Suprapubic skin (tissue), 4 donors: Measurements from ENCODE around the gene OR2M5. TPM values are rescaled to one million over a fixed set of nuclear protein-coding genes. Genes with fewer than 3 reads are reported as not detected.

Experiments used
- DNase-seq, 2 donors: peaks; one replicate each; pipeline ENCODE4 v3.0.0-alpha.2; 2019; ENCODE audit warnings: low spot score in 2 of 2
- H3K27ac ChIP-seq: fragments of 200-600 bp; sonication (generic); one replicate; pipeline ENCODE4 v1.5.1; 2019
- H3K27me3 ChIP-seq: fragments of 200-600 bp; sonication (generic); one replicate; pipeline ENCODE4 v1.5.1; 2019
- H3K36me3 ChIP-seq: fragments of 200-600 bp; sonication (generic); one replicate; pipeline ENCODE4 v1.5.1; 2019
- H3K4me1 ChIP-seq: fragments of 200-600 bp; sonication (generic); one replicate; pipeline ENCODE4 v1.5.1; 2019
- H3K4me3 ChIP-seq: fragments of 200-600 bp; sonication (generic); one replicate; pipeline ENCODE4 v1.5.1; 2019; ENCODE audit warnings: mild to moderate bottlenecking
- H3K9me3 ChIP-seq: fragments of 200-600 bp; sonication (generic); one replicate; pipeline ENCODE4 v1.5.1; 2019
- CTCF ChIP-seq, 2 donors: fragments of 200-600 bp in 1 of 2; fragments of 450-650 bp in 1 of 2; sonication (generic) in 1 of 2; IDR thresholded peaks; one replicate each; pipeline ENCODE4 v1.5.1; 2016 to 2019; ENCODE audit warnings: antibody characterized with exemption in 2 of 2, mild to moderate bottlenecking in 1 of 2, moderate library complexity in 1 of 2
- EP300 ChIP-seq: sonication (generic); formaldehyde crosslinking; IDR thresholded peaks from one replicate; pipeline ENCODE4 v1.6.1; 2017; ENCODE audit warnings: antibody characterized with exemption
- POLR2A ChIP-seq, 2 donors: fragments of 450-650 bp; IDR thresholded peaks; one replicate each; pipeline ENCODE4 v1.6.1; 2017; ENCODE audit warnings: antibody characterized with exemption in 2 of 2, mild to moderate bottlenecking in 2 of 2, moderate library complexity in 2 of 2
- POLR2AphosphoS5 ChIP-seq, 3 donors: sonication (generic); formaldehyde crosslinking; IDR thresholded peaks; one replicate each; pipeline ENCODE4 v1.6.1; 2017; ENCODE audit warnings: antibody characterized with exemption in 3 of 3
- WGBS: methylation state at CpG from one replicate; pipeline ENCODE4 v1.1.5; 2018; 5-methylcytosine and 5-hydroxymethylcytosine counted together
- total RNA-seq, 4 donors: library from RNA; depleted of rRNA; stranded (reverse); fragments of >200 nt; gene quantifications; one replicate each; pipeline ENCODE4 v1.1.0, GENCODE V29; 2016

Gene OR2M5
- total RNA-seq, 4 donors from 2014 or later: not detected

- H3K9me3 ChIP-seq: no peaks in the 10 kb centered on the region
- H3K27me3 ChIP-seq: no peaks in the 10 kb centered on the region
- 80% methylated on average over 3 of the region's 3 CpGs for WGBS
Measured at GRCh38 chr1:248187363-248187762, 42.4 kb downstream of the OR2M5 start.

GRCh38 chr1:248189026-248189425, 44.1 kb downstream of the OR2M5 start:
- peaks cover 5% of the 10 kb centered on the region for H3K9me3 ChIP-seq
- WGBS: 70% methylated on average over 9 of the region's 11 CpGs
- H3K27me3 ChIP-seq: no peaks in the 10 kb centered on the region
- no peaks in the 10 kb centered on the region for H3K36me3 ChIP-seq
- no peak for DNase-seq
- H3K27ac ChIP-seq: no peak overlapping the region
- H3K4me1 ChIP-seq: no peaks in the 10 kb centered on the region
- no peak overlapping the region for H3K4me3 ChIP-seq
- no peak for TF ChIP-seq POLR2A (IDR thresholded peaks at IDR 0.05)
- TF ChIP-seq CTCF (IDR thresholded peaks at IDR 0.05): no peak
- TF ChIP-seq POLR2AphosphoS5 (IDR thresholded peaks at IDR 0.05): no peak
- TF ChIP-seq EP300: no peak

More at GRCh38 chr1:248187363-248187762, 42.4 kb downstream of the OR2M5 start:
- Histone ChIP-seq H3K36me3 (no peaks in the 10 kb centered on the region), H3K4me3 (no peak overlapping the region), H3K4me1 (no peaks in the 10 kb centered on the region), H3K27ac (no peak overlapping the region)
- DNase-seq: no peak
- TF ChIP-seq EP300 (no peak), POLR2AphosphoS5 (IDR thresholded peaks at IDR 0.05) (no peak), CTCF (IDR thresholded peaks at IDR 0.05) (no peak), POLR2A (IDR thresholded peaks at IDR 0.05) (no peak)

DNA sequence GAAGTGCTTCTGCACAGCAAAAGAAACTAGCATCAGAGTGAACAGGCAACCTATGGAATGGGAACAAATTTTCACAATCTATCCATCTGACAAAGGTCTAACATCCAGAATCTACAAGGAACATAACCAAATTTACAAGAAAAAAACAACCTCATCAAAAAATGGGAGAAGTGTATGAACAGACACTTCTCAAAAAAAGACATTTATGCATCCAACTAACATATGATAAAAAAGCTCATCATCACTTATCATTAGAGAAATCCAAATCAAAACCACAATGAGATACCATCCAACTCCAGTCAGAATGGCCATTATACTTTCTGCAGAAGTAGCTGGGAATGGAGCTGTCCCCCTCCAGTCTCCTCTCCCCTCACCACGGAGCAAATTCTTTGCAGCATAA, 49.2 kb downstream of the OR2M5 start:
- Histone ChIP-seq H3K27ac (no peak overlapping the region), H3K36me3 (no peaks in the 10 kb centered on the region), H3K9me3 (peaks cover 5% of the 10 kb centered on the region), H3K4me3 (no peak overlapping the region), H3K27me3 (no peaks in the 10 kb centered on the region), H3K4me1 (no peaks in the 10 kb centered on the region)
- TF ChIP-seq CTCF (IDR thresholded peaks at IDR 0.05) (no peak), EP300 (no peak), POLR2AphosphoS5 (IDR thresholded peaks at IDR 0.05) (no peak), POLR2A (IDR thresholded peaks at IDR 0.05) (no peak)
- DNase-seq: no peak
- WGBS: 44% methylated on average over 1 of the region's 1 CpG

Other genes starting within 250 kb of the OR2M5 start
- gene OR2W3, start 249.6 kb upstream of the OR2M5 start, total RNA-seq: 1 to 10 TPM in 2 of 4 donors, under 1 TPM in 1, not detected in 1; 0.81 to 3.1 (median 1.2) TPM
- not detected for gene OR2T8, start 224.9 kb upstream of the OR2M5 start, total RNA-seq
- not detected for gene OR2AJ1, start 220.3 kb upstream of the OR2M5 start, total RNA-seq
- under 1 TPM in 1 of 4 donors, not detected in 3; 0.97 TPM for gene OR2L8, start 196.3 kb upstream of the OR2M5 start, total RNA-seq
- not detected for gene OR2AK2, start 179.9 kb upstream of the OR2M5 start, total RNA-seq
- gene OR2L5, start 131.5 kb upstream of the OR2M5 start, total RNA-seq: not detected
- not detected for gene OR2L2, start 115.1 kb upstream of the OR2M5 start, total RNA-seq
- gene OR2L3, start 98.3 kb upstream of the OR2M5 start, total RNA-seq: not detected
- not detected for gene OR2L13, start 50.0 kb upstream of the OR2M5 start, total RNA-seq
- not detected for gene OR2M2, start 29.7 kb downstream of the OR2M5 start, total RNA-seq
- gene OR2M3, start 52.1 kb downstream of the OR2M5 start, total RNA-seq: not detected
- not detected for gene OR2M4, start 86.3 kb downstream of the OR2M5 start, total RNA-seq
- gene OR2T33, start 132.8 kb downstream of the OR2M5 start, total RNA-seq: under 1 TPM in 1 of 4 donors, not detected in 3; 0.34 TPM
- gene OR2T12, start 158.3 kb downstream of the OR2M5 start, total RNA-seq: not detected
- gene OR2M7, start 179.4 kb downstream of the OR2M5 start, total RNA-seq: not detected
- not detected for gene OR14C36, start 203.6 kb downstream of the OR2M5 start, total RNA-seq
- gene OR2T4, start 216.5 kb downstream of the OR2M5 start, total RNA-seq: not detected
- not detected for gene OR2T6, start 230.6 kb downstream of the OR2M5 start, total RNA-seq